Neuronal stem cell (in vitro differentiated cells): Measurements from ENCODE around the gene AGAP1.

Experiments used
- DNase-seq: peaks from one replicate; pipeline ENCODE4 v3.0.0-alpha.2; 2013; ENCODE audit warnings: low spot score
- H2AFZ ChIP-seq: one replicate; pipeline ENCODE4 v1.6.1; 2013; ENCODE audit warnings: mild to moderate bottlenecking, low read length, inconsistent platforms
- H2AK5ac ChIP-seq: 2 replicates; pipeline ENCODE4 v1.6.1; 2013; ENCODE audit warnings: low read depth, mild to moderate bottlenecking, inconsistent platforms, low read length, moderate library complexity, mixed read lengths
- H2BK120ac ChIP-seq: 2 replicates; pipeline ENCODE4 v1.6.1; 2013; ENCODE audit warnings: low read depth, mild to moderate bottlenecking, inconsistent platforms, low read length, moderate library complexity, mixed read lengths
- H2BK12ac ChIP-seq: one replicate; pipeline ENCODE4 v1.6.1; 2013; ENCODE audit warnings: low read length, inconsistent platforms
- H2BK15ac ChIP-seq: 2 replicates; pipeline ENCODE4 v1.6.1; 2013; ENCODE audit warnings: mild to moderate bottlenecking, low read length, inconsistent platforms, mixed read lengths
- H2BK5ac ChIP-seq: one replicate; pipeline ENCODE4 v1.6.1; 2013; ENCODE audit warnings: inconsistent platforms, mild to moderate bottlenecking, low read length, moderate library complexity
- H3K14ac ChIP-seq: one replicate; pipeline ENCODE4 v1.6.1; 2013; ENCODE audit warnings: low read length, inconsistent platforms
- H3K18ac ChIP-seq: 2 replicates; pipeline ENCODE4 v1.6.1; 2013; ENCODE audit warnings: low read length, inconsistent platforms
- H3K23ac ChIP-seq: 2 replicates; pipeline ENCODE4 v1.6.1; 2013; ENCODE audit warnings: low read depth, mild to moderate bottlenecking, mixed read lengths, low read length, inconsistent platforms; ENCODE audit not compliant: poor library complexity
- H3K27ac ChIP-seq: replicated peaks from 3 replicates; pipeline ENCODE4 v1.5.1; 2013; ENCODE audit warnings: low read length, inconsistent platforms
- H3K27me3 ChIP-seq, 3 experiments: 2 replicates each; pipeline ENCODE4 v1.6.1; 2013; ENCODE audit warnings: low read length in 3 of 3, mild to moderate bottlenecking in 2 of 3, inconsistent platforms in 1 of 3, low read depth in 1 of 3, mixed read lengths in 1 of 3, moderate library complexity in 1 of 3; ENCODE audit not compliant: control insufficient read depth in 3 of 3, insufficient read depth in 3 of 3
- H3K36me3 ChIP-seq, 2 donors: replicated peaks in 1 of 2; 2 replicates each; pipeline ENCODE4 v1.6.1; 2013; ENCODE audit warnings: low read length in 2 of 2; ENCODE audit not compliant: control insufficient read depth in 2 of 2, insufficient read depth in 2 of 2
- H3K4ac ChIP-seq: 2 replicates; pipeline ENCODE4 v1.6.1; 2013; ENCODE audit warnings: inconsistent platforms, mild to moderate bottlenecking, low read length, moderate library complexity
- H3K4me1 ChIP-seq, 2 donors: 1 replicate in 1 of 2; 2 replicates in 1 of 2; pipeline ENCODE4 v1.6.1; 2013; ENCODE audit warnings: low read length in 2 of 2, low read depth in 1 of 2; ENCODE audit not compliant: control insufficient read depth in 2 of 2, insufficient read depth in 1 of 2
- H3K4me2 ChIP-seq: one replicate; pipeline ENCODE4 v1.6.1; 2013; ENCODE audit warnings: mild to moderate bottlenecking, low read length, inconsistent platforms; ENCODE audit not compliant: insufficient read depth, poor library complexity, severe bottlenecking
- H3K4me3 ChIP-seq, 2 donors: 2 replicates each; pipeline ENCODE4 v1.5.1; 2013; ENCODE audit warnings: low read length in 2 of 2, mild to moderate bottlenecking in 2 of 2, inconsistent platforms in 1 of 2, moderate library complexity in 1 of 2
- H3K79me1 ChIP-seq: one replicate; pipeline ENCODE4 v1.6.1; 2013; ENCODE audit warnings: low read depth, mild to moderate bottlenecking, inconsistent platforms, low read length, moderate library complexity
- H3K9ac ChIP-seq: one replicate; pipeline ENCODE4 v1.6.1; 2013; ENCODE audit warnings: mild to moderate bottlenecking, low read depth, low read length, inconsistent platforms; ENCODE audit not compliant: poor library complexity
- H3K9me3 ChIP-seq, 2 donors: replicated peaks in 1 of 2; 2 replicates each; pipeline versions ENCODE3 to v1.6.1; 2013; ENCODE audit warnings: low read length in 2 of 2, mild to moderate bottlenecking in 2 of 2, inconsistent platforms in 1 of 2, low read depth in 1 of 2, mixed read lengths in 1 of 2, moderate library complexity in 1 of 2; ENCODE audit not compliant: control insufficient read depth in 2 of 2, insufficient read depth in 1 of 2
- H4K8ac ChIP-seq: one replicate; pipeline ENCODE4 v1.6.1; 2013; ENCODE audit warnings: low read depth, mild to moderate bottlenecking, inconsistent platforms, low read length, moderate library complexity
- H4K91ac ChIP-seq: one replicate; pipeline ENCODE4 v1.6.1; 2013; ENCODE audit warnings: low read length, low read depth, mild to moderate bottlenecking, inconsistent platforms; ENCODE audit not compliant: poor library complexity
- WGBS, 2 donors: extraction: QIAGEN DNeasy Blood & Tissue Kit; methylation state at CpG; one replicate each; pipeline ENCODE4 v1.1.7; 2013; ENCODE audit warnings: missing lambda C conversion rate in 2 of 2, mixed read lengths in 1 of 2; ENCODE audit not compliant: insufficient read length in 2 of 2, insufficient replicate concordance in 1 of 2; ENCODE audit errors: extremely low coverage in 2 of 2; 5-methylcytosine and 5-hydroxymethylcytosine counted together

The AGAP1 gene

GRCh38 chr2:236146436-236146835 is 652.6 kb downstream of the AGAP1 start:
- no peak overlapping the region for H3K9ac ChIP-seq
- no peak overlapping the region for H4K91ac ChIP-seq
- no peak overlapping the region for H3K4me2 ChIP-seq
- no peak overlapping the region for H3K14ac ChIP-seq
- H3K27ac ChIP-seq, result no peak overlapping the region
- no peak overlapping the region for H3K18ac ChIP-seq
- no peak overlapping the region for H2BK120ac ChIP-seq
- no peak overlapping the region for H3K4me3 ChIP-seq
- H3K23ac ChIP-seq, result no peak overlapping the region
- no peaks in the 10 kb centered on the region for H3K27me3 ChIP-seq
- no peaks in the 10 kb centered on the region for H3K36me3 ChIP-seq
- H3K4me1 ChIP-seq, result peaks cover 0 to 8% of the 10 kb centered on the region in 2 donors
- no peak overlapping the region for H4K8ac ChIP-seq
- no peak overlapping the region for H3K4ac ChIP-seq
- no peak for DNase-seq
- H2AK5ac ChIP-seq, result no peak overlapping the region
- no peaks in the 10 kb centered on the region for H3K79me1 ChIP-seq
- no peak overlapping the region for H2BK15ac ChIP-seq
- no peak overlapping the region for H2BK12ac ChIP-seq
- no peak overlapping the region for H2BK5ac ChIP-seq
- H2AFZ ChIP-seq, result no peak overlapping the region
- H3K9me3 ChIP-seq, result peaks cover 0 to 4% of the 10 kb centered on the region in 2 donors
- no CpG with 5 or more reads among the region's 7 CpGs for WGBS, 2 donors

- Histone ChIP-seq H2BK15ac (no peak overlapping the region), H3K27me3 (peaks cover 0 to 46% (median 15%) of the 10 kb centered on the region in 3 experiments), H2BK120ac (no peak overlapping the region), H4K8ac (no peak overlapping the region), H3K14ac (no peak overlapping the region), H3K18ac (no peak overlapping the region), H3K4me1 (peaks cover 9 to 15% of the 10 kb centered on the region in 2 donors), H2AK5ac (no peak overlapping the region), H3K27ac (no peak overlapping the region), H3K23ac (no peak overlapping the region), H3K4me3 (no peak overlapping the region), H3K4me2 (no peak overlapping the region), H3K79me1 (no peaks in the 10 kb centered on the region), H2BK5ac (no peak overlapping the region), H2AFZ (no peak overlapping the region), H2BK12ac (no peak overlapping the region), H3K9me3 (peaks cover 3 to 11% of the 10 kb centered on the region in 2 donors), H3K4ac (no peak overlapping the region), H4K91ac (no peak overlapping the region), H3K9ac (no peak overlapping the region), H3K36me3 (no peaks in the 10 kb centered on the region)
- DNase-seq, result no peak
- no CpG with 5 or more reads among the region's 3 CpGs for WGBS, 2 donors
Observed at GRCh38 chr2:236155406-236155805, 661.6 kb downstream of the AGAP1 start.

- Histone ChIP-seq H3K23ac (no peak overlapping the region), H3K4me1 (peaks cover 12 to 24% of the 10 kb centered on the region in 2 donors), H4K91ac (no peak overlapping the region), H3K36me3 (peaks cover 0 to 3% of the 10 kb centered on the region in 2 donors), H3K18ac (peak overlapping the region; percentile 28), H3K9me3 (peaks cover 5 to 7% of the 10 kb centered on the region in 2 donors), H3K4ac (no peak overlapping the region), H3K27ac (no peak overlapping the region), H3K14ac (no peak overlapping the region), H2BK5ac (no peak overlapping the region), H2AK5ac (no peak overlapping the region), H3K9ac (no peak overlapping the region), H4K8ac (no peak overlapping the region), H2BK12ac (no peak overlapping the region), H3K4me2 (no peak overlapping the region), H2AFZ (no peak overlapping the region), H3K4me3 (no peak overlapping the region), H2BK120ac (no peak overlapping the region), H2BK15ac (no peak overlapping the region), H3K27me3 (peaks cover 0 to 55% (median 23%) of the 10 kb centered on the region in 3 experiments), H3K79me1 (no peaks in the 10 kb centered on the region)
- no CpG with 5 or more reads among the region's 16 CpGs for WGBS, 2 donors
- no peak for DNase-seq
Observed at GRCh38 chr2:236156095-236156859, 662.4 kb downstream of the AGAP1 start.

GRCh38 chr2:236156860-236157194 is 663.0 kb downstream of the AGAP1 start:
- Histone ChIP-seq H2BK15ac (no peak overlapping the region), H3K18ac (peak overlapping the region; percentile 28), H4K8ac (no peak overlapping the region), H2AK5ac (no peak overlapping the region), H3K14ac (no peak overlapping the region), H3K36me3 (peaks cover 0 to 9% of the 10 kb centered on the region in 2 donors), H3K9ac (no peak overlapping the region), H3K4me3 (no peak overlapping the region), H2BK12ac (no peak overlapping the region), H2BK5ac (no peak overlapping the region), H3K4me1 (peaks cover 12 to 29% of the 10 kb centered on the region in 2 donors), H3K23ac (no peak overlapping the region), H3K79me1 (no peaks in the 10 kb centered on the region), H3K9me3 (peaks cover 5 to 7% of the 10 kb centered on the region in 2 donors), H2AFZ (no peak overlapping the region), H4K91ac (no peak overlapping the region), H3K27ac (no peak overlapping the region), H2BK120ac (no peak overlapping the region), H3K4ac (no peak overlapping the region), H3K27me3 (peaks cover 0 to 60% (median 29%) of the 10 kb centered on the region in 3 experiments), H3K4me2 (no peak overlapping the region)
- no peak for DNase-seq
- WGBS, 2 donors, result no CpG with 5 or more reads among the region's 7 CpGs
